H1 (cell line): ENCODE measurements around the gene SAMM50. TPM values are rescaled to one million over a fixed set of nuclear protein-coding genes. Genes with fewer than 3 reads are reported as not detected.
A peak's percentile ranks its signal among the peaks of the same experiment; 100 is the strongest.

Experiments
- EZH2 ChIP-seq: fragments of 200-600 bp; sonication (generic); IDR thresholded peaks from 2 replicates; pipeline ENCODE4 v1.7.1; 2012; ENCODE audit warnings: low read depth, mild to moderate bottlenecking, moderate library complexity, low read length, inconsistent platforms; ENCODE audit not compliant: severe bottlenecking
- RAD21 ChIP-seq, 2 experiments: IDR thresholded peaks in 1 of 2; conservative IDR thresholded peaks in 1 of 2; 2 replicates each; pipeline ENCODE4 v1.6.1; 2011; ENCODE audit warnings: low read depth in 2 of 2, low read length in 2 of 2, improper control_type of control experiment in 1 of 2, inconsistent platforms in 1 of 2, mild to moderate bottlenecking in 1 of 2, moderate library complexity in 1 of 2
- SUZ12 ChIP-seq: fragments of 200-600 bp; sonication (generic); IDR thresholded peaks from 2 replicates; pipeline ENCODE4 v1.6.1; 2012; ENCODE audit warnings: mild to moderate bottlenecking, inconsistent platforms, low read length, moderate library complexity, mixed read lengths
- TAF7 ChIP-seq: optimal IDR thresholded peaks from 2 replicates; pipeline ENCODE3; 2011; ENCODE audit warnings: low read depth, mild to moderate bottlenecking, inconsistent platforms, low read length, moderate library complexity, borderline replicate concordance
- TCF12 ChIP-seq: IDR thresholded peaks from 2 replicates; pipeline ENCODE4 v1.6.1; 2011; ENCODE audit warnings: low read depth, mild to moderate bottlenecking, low read length
- polyA plus RNA-seq, 7 experiments: library from polyadenylated mRNA; depleted of rRNA in 3 of 7; stranded (reverse) in 5 of 7; unstranded in 2 of 7; fragments of >200 nt in 5 of 7; fragments of 200-250 nt in 2 of 7; gene quantifications; 1 replicate in 5 of 7; 2 replicates in 1 of 7; 4 replicates in 1 of 7; pipeline versions ENCODE4 v1.2.1 to v1.2.3, GENCODE V29; 2011 to 2013; ENCODE audit warnings: missing spikeins in 2 of 7, mixed read lengths in 2 of 7
- total RNA-seq: library from RNA; stranded (reverse); fragmentation: NEBNext Ultra II Directional; extraction: Animal tissue kit (Norgen Biotek cat#: 25700); gene quantifications from 2 replicates; pipeline ENCODE4 v1.2.1, GENCODE V29; 2021

The SAMM50 gene
- total and polyA plus RNA-seq, 2 of the 8 experiments (the other 6 are each of a cell fraction or from before 2014, with no cell fraction given): 45.4 to 70.3 TPM

DNA sequence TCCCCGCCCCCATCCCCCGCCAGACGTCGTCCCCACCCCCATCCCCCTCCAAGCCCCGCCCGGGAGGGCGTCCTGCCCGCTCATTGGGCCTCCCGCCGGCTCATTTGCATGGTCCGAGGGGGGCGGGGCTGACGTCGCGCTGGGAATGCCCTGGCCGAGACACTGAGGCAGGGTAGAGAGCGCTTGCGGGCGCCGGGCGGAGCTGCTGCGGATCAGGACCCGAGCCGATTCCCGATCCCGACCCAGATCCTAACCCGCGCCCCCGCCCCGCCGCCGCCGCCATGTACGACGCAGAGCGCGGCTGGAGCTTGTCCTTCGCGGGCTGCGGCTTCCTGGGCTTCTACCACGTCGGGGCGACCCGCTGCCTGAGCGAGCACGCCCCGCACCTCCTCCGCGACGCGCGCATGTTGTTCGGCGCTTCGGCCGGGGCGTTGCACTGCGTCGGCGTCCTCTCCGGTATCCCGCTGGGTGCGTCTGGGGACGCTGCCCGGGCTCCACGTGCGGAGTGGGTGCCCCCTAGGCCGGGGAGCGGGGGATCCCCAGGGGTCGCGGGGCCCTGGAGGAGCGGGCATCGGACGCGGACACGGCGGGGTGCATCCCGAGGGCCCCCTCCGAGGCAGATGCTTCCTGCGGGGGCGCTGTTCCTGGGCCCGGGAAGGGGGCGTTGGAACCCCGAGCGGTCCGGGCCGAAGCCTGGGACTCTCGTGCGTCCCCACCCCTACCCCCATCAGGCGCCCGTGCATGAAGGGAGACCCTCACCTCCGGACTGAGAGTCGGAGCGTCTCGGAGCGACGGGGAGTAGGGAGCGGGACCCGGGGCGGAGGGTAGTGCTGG, 31.4 kb upstream of the SAMM50 start, which contains the start of gene PNPLA3 (continued):
- TF ChIP-seq RAD21 (IDR thresholded peaks at IDR 0.05 in 1 of 2, conservative IDR thresholded peaks at IDR 0.05 in 1 of 2; ENCODE audit: low read depth in 2 of 2, low read length in 2 of 2): no peak
- TF ChIP-seq TCF12: no peak
- peak; percentile 41 for TF ChIP-seq TAF7
- no peak for TF ChIP-seq EZH2
- no peak for TF ChIP-seq SUZ12
